ENCODE data around the gene TWNK.

Gene TWNK

DNA sequence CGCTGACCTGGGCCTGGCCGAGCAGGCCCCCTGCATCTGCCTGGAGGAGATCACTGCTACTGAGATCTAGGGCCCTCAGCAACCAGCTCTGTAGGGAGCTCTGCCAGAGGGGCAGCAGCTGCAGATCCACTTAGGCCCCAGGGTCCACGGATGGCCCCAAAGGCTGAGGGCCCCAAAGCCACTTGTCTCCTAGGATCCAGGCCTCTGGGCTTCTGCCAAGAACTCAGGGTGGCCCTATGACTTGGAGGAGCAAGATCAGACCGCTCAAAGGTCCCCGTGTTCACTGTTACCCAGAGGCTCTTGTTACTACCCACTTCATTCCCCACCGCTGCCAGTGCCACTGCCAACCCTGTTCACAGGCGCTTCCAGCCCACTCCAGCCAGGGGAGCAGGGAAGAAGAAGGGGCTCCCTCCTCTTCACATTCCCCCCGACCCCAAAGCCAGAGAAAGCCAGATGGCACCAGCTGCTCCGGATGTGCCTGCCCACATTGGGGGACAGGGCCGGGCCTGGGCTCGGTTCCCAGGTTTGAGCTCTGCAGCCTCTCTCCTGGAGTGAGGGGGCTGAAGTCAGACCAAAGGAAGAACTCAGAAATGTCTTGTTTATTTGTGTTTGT, 19.9 kb downstream of the TWNK start:
- ChIA-PET POLR2A (interaction anchor here (1.1 to 3.0 kb wide), 2 partner anchors 10 kb away, joined by 3 to 9 read pairs; no protein-coding TSS in a partner anchor), CTCF (interaction anchor here (0.7 to 2.4 kb wide), 7 partner anchors 9 to 89 kb away, joined by 3 to 15 read pairs (median 5); no protein-coding TSS in a partner anchor)
- peaks cover 8 to 55% of the 10 kb centered on the region in 2 experiments; a peak in 2 of 3 replicates for H3K36me3 ChIP-seq (ENCODE audit: control insufficient read depth in 2 of 2, insufficient read depth in 1 of 2, low read length in 2 of 2)
- no peak for TF ChIP-seq ZNF169 (tag by site-specific recombination; IDR thresholded peaks at IDR 0.05)
- TF ChIP-seq ZFHX2 (tag by site-specific recombination; conservative IDR thresholded peaks at IDR 0.05), result 0 out of 2 replicates have a peak, but pooled peaks have one; percentile 12
- no peak for TF ChIP-seq ZNF341 (tag by site-specific recombination; IDR thresholded peaks at IDR 0.05; ENCODE audit: low read depth)
- peak; percentile 81 for TF ChIP-seq ZNF335 (tag by site-specific recombination; conservative IDR thresholded peaks at IDR 0.05)
- no peak for TF ChIP-seq ZNF174 (tag by site-specific recombination; IDR thresholded peaks at IDR 0.05)
- TF ChIP-seq ZNF514 (tag by site-specific recombination; IDR thresholded peaks at IDR 0.05), result no peak
- 0 out of 2 replicates have a peak, but pooled peaks cover 2% of the 10 kb centered on the region for H3K4me1 ChIP-seq (ENCODE audit: control insufficient read depth, insufficient read depth, low read length)
- H3K27ac ChIP-seq (ENCODE audit: extremely low read depth, low read depth, low read length), result peak overlapping the region; percentile 58; the same call in 1 of the 2 replicates
- H3K9me3 ChIP-seq (ENCODE audit: control insufficient read depth, insufficient read depth, low read depth, low read length), result no peaks in the 10 kb centered on the region
- H3K4me3 ChIP-seq (ENCODE audit: low read depth, low read length), result no peak overlapping the region

DNA sequence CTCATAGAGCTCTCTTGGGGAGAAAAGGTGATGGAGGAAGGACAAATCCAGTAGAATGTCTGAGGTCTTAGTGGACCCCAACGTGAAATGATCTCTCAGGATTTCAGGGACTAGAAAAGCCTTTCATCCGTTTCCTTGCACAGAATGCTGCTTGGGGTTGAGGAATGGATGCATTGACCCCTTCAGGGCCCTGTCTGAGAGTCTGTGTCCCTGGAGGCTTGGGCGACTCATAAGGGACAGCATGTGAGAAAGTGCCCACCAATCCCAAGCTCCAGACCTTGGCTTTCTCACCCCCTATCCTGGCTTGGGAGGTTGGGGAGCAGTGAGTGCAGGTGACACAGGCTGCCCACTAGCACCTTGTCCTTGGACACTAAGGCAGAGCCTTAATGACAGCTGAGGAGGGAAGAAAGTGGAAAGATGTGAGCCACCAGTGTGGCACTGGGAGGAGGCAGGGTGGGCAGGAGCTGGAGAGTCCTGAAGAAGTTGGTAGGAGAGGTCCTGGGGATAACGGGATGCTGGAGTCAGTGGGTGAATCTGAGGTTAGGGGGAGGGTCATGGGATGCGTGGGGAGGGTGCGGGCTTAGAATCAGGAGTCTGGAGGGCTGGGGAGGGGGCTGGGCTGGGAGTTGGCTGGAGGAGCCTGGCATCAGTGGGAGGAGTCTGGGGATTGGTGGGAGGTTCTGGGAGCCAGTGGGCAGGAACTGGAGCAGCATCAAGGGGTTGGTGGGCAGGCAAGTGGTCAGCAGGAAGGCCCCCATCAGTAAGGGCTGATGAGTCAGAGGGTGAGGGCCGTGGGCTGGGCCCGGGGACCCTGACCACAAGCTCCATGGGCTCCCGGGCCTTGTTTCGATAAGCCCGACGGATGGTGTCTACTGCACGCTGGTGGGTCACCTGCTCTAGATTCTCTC, 20.8 kb downstream of the TWNK start:
- ChIA-PET CTCF (interaction anchor here (0.7 to 4.8 kb wide), 7 partner anchors 10 to 88 kb away, joined by 3 to 64 read pairs (median 5); partner anchors contain the start of gene LZTS2), POLR2A (interaction anchor here (1.0 to 3.0 kb wide), 2 partner anchors 10 to 11 kb away, joined by 3 to 9 read pairs; no protein-coding TSS in a partner anchor)
- H3K4me3 ChIP-seq (ENCODE audit: low read depth, low read length), result no peak overlapping the region
- peaks cover 8 to 45% of the 10 kb centered on the region in 2 experiments; a peak in 2 of 3 replicates for H3K36me3 ChIP-seq (ENCODE audit: control insufficient read depth in 2 of 2, insufficient read depth in 1 of 2, low read length in 2 of 2)
- H3K4me1 ChIP-seq (ENCODE audit: control insufficient read depth, insufficient read depth, low read length), result 0 out of 2 replicates have a peak, but pooled peaks cover 3% of the 10 kb centered on the region
- H3K27ac ChIP-seq (ENCODE audit: extremely low read depth, low read depth, low read length), result no peak overlapping the region
- H3K9me3 ChIP-seq (ENCODE audit: control insufficient read depth, insufficient read depth, low read depth, low read length), result no peaks in the 10 kb centered on the region
- TF ChIP-seq ZNF600 (tag by site-specific recombination; IDR thresholded peaks at IDR 0.05) (0 out of 2 replicates have a peak, but pooled peaks have one; percentile 34), ZNF830 (tag by site-specific recombination; IDR thresholded peaks at IDR 0.05; ENCODE audit: low read depth) (no peak), SP2 (tag by site-specific recombination; IDR thresholded peaks at IDR 0.05) (peak; percentile 6; the same call in 1 of the 2 replicates), TRIM28 (IDR thresholded peaks at IDR 0.05; ENCODE audit: borderline replicate concordance, low read length) (no peak), ZNF292 (tag by site-specific recombination; IDR thresholded peaks at IDR 0.05; ENCODE audit: borderline replicate concordance, low read depth) (no peak), ZNF394 (tag by site-specific recombination; IDR thresholded peaks at IDR 0.05; ENCODE audit: borderline replicate concordance) (no peak), ZNF16 (tag by site-specific recombination; IDR thresholded peaks at IDR 0.05; ENCODE audit: low read depth) (no peak), ZNF37A (tag by site-specific recombination; IDR thresholded peaks at IDR 0.05) (no peak), YY2 (tag by site-specific recombination; IDR thresholded peaks at IDR 0.05) (no peak), ZNF510 (tag by site-specific recombination; IDR thresholded peaks at IDR 0.05; ENCODE audit: insufficient replicate concordance) (no peak), ZNF239 (tag by site-specific recombination; IDR thresholded peaks at IDR 0.05) (no peak), KLF7 (tag by site-specific recombination; IDR thresholded peaks at IDR 0.05; ENCODE audit: borderline replicate concordance) (no peak), SP7 (tag by site-specific recombination; IDR thresholded peaks at IDR 0.05) (no peak), ZNF354C (tag by site-specific recombination; IDR thresholded peaks at IDR 0.05; ENCODE audit: borderline replicate concordance, low read depth) (no peak), ZFP3 (tag by site-specific recombination; IDR thresholded peaks at IDR 0.05; ENCODE audit: low read depth) (no peak), ZBTB10 (tag by site-specific recombination; IDR thresholded peaks at IDR 0.05) (no peak), ZNF76 (tag by site-specific recombination; IDR thresholded peaks at IDR 0.05; ENCODE audit: borderline replicate concordance, low read depth) (no peak), ZBTB7A (tag by site-specific recombination; IDR thresholded peaks at IDR 0.05; ENCODE audit: low read depth) (no peak), RBAK (tag by site-specific recombination; IDR thresholded peaks at IDR 0.05) (no peak), WT1 (tag by site-specific recombination; IDR thresholded peaks at IDR 0.05) (no peak), ZNF791 (tag by site-specific recombination; IDR thresholded peaks at IDR 0.05) (no peak), ZNF585B (tag by site-specific recombination; IDR thresholded peaks at IDR 0.05) (no peak), PATZ1 (tag by site-specific recombination; IDR thresholded peaks at IDR 0.05) (peak; percentile 53), ZNF530 (tag by site-specific recombination; IDR thresholded peaks at IDR 0.05; ENCODE audit: low read depth) (no peak)
